ENCODE measurements around the gene C12orf57.

The C12orf57 gene

DNA sequence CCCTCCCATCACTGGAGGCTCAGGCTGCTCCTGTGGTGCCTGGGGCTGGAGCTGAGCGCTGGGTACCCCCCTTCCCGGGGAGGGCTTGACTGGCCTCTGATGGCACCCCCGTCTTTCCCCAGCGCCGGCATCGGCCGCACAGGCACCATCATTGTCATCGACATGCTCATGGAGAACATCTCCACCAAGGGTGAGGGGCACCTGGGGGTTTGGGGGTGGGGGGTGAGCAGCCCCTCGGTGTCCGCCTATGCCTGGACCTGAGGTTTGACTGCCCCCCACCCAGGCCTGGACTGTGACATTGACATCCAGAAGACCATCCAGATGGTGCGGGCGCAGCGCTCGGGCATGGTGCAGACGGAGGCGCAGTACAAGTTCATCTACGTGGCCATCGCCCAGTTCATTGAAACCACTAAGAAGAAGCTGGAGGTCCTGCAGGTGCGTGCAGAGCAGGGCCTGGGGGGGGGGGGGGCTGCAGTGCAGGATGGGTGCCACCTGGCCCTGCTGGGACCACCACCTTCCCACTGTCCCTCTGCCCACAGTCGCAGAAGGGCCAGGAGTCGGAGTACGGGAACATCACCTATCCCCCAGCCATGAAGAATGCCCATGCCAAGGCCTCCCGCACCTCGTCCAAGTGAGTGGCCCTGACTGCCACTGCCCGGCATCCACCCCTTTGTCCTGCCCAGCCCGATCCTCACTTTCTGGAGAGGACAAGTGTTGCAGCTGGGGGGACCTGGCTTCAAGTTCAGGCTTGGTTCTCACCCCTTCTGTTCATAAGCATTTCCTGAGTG, 16.2 kb downstream of the C12orf57 start:
- TF ChIP-seq CTCF (IDR thresholded peaks at IDR 0.05) = no peak

GRCh38 chr12:6960593-6961277, 16.9 kb downstream of the C12orf57 start:
- TF ChIP-seq CTCF (IDR thresholded peaks at IDR 0.05) = no peak

GRCh38 chr12:6961278-6961694, 17.5 kb downstream of the C12orf57 start:
- no peak for TF ChIP-seq CTCF (IDR thresholded peaks at IDR 0.05)

DNA sequence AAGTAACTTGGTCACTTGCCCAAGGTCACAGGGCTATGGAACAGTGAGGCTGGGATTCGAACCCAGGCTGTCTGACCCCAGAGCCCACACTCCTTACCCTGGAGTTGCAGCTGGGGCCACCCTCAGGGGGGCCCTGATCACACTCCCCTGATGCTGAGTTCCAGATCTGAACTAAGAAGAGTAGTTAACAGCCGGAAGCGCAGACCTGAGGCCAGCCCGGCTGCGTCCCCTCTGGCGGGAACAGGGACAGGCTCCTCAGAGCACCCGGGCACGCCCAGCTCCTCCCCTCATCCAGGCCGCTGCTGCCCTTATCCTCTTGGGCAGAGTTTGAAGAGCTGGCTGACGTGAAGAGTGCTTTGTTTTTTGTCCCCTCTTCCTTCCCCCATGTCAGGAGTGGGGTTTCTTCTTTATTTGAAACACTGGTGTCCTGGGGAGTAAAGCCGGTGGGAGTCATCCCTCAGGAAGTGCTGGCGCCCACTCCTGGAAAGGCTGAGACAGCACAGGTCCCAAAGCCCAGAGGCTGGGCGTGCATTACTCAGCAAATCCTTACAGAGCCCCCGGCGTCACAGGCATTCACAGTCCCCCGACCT, 18.0 kb downstream of the C12orf57 start:
- TF ChIP-seq CTCF (IDR thresholded peaks at IDR 0.05) = peak; percentile 59

DNA sequence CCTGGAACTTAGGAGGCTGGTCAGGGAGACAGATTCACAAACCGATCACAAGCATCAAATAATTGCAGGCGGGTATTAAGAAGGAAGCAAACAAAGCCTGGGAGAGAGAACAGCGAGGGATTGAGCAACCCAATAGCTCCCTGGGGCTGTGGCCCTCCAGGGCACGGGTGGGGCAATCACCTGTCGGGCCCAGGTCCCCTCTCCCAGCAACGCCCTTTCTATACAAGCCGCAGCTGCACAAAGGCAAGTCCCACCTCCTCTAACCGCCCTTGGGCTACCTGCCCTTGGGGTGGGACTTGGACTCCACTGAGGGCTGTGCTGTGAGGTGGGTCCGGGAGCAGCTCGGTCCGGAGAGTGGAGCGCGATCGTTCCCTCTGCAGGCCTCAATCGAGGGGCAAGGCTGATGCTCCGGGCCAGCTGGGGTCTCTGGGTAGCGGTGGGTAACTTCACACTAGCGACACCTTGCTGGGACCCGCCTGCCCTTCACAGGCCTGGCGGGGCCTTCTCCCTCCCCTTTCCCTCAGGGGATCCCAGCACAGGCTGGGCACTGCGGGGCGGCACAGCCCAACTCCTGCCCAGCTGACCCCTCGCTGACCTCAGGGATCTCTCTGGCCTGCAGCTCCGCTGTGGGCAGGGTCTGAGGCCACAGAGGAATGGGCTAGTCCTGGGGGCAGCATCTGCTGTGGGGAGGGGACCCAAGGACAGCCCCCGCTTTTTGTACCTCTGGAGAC, 18.6 kb downstream of the C12orf57 start:
- no peak for TF ChIP-seq CTCF (IDR thresholded peaks at IDR 0.05)

GRCh38 chr12:6963016-6963731, 19.4 kb downstream of the C12orf57 start:
- no peak for TF ChIP-seq CTCF (IDR thresholded peaks at IDR 0.05)
